Activated B cell treated with CpG ODN at 0.5 μM for 24 hours (primary cell): ENCODE measurements around the gene PIK3CG. TPM values are rescaled to one million over a fixed set of nuclear protein-coding genes. Genes with fewer than 3 reads are reported as not detected.
"Not testable (repeated sequence)": the region's sequence is repeated elsewhere in the genome, so short reads cannot be mapped to it uniquely, and the experiment has no call there.

Experiments used
- ATAC-seq: fragments of 200-7000 bp; cut with Tn5 transposase; one replicate; pipeline ENCODE4 v1.10.0; 2021; ENCODE audit warnings: low read depth, mild to moderate bottlenecking, moderate library complexity
- CTCF ChIA-PET: fragments of 350-600 bp; sonication (Branson Sonifier 250); formaldehyde crosslinking; loops from one replicate; lab custom pipeline; 2021; ENCODE audit warnings: antibody characterized with exemption; lab: Charles Lee
- POLR2A ChIA-PET: fragments of 350-600 bp; sonication (Branson Sonifier 250); formaldehyde crosslinking; loops from one replicate; lab custom pipeline; 2021; ENCODE audit warnings: antibody characterized with exemption; lab: Charles Lee
- DNase-seq: peaks from one replicate; pipeline ENCODE4 v3.0.0; 2022
- H3K27ac Mint-ChIP-seq: one replicate; pipeline ENCODE4 v1.8.0; 2020; ENCODE audit warnings: mixed read lengths
- H3K27me3 Mint-ChIP-seq: one replicate; pipeline ENCODE4 v1.8.0; 2021; ENCODE audit warnings: mixed read lengths
- H3K36me3 Mint-ChIP-seq: one replicate; pipeline ENCODE4 v1.8.0; 2021; ENCODE audit warnings: low read depth, mixed read lengths
- H3K4me1 Mint-ChIP-seq: one replicate; pipeline ENCODE4 v1.8.0; 2021; ENCODE audit warnings: mixed read lengths
- H3K4me3 Mint-ChIP-seq: one replicate; pipeline ENCODE4 v1.8.0; 2020; ENCODE audit warnings: mild to moderate bottlenecking, mixed read lengths
- H3K9me3 Mint-ChIP-seq: one replicate; pipeline ENCODE4 v1.8.0; 2020; ENCODE audit warnings: mixed read lengths
- intact Hi-C: fragments of 100-400 bp; cut with micrococcal nuclease; formaldehyde crosslinking; loops from one replicate; pipeline ENCODE4 v1.15.1; 2024
- total RNA-seq: library from RNA; stranded (reverse); gene quantifications from 2 replicates; pipeline ENCODE4 v1.2.3, GENCODE V29; 2022
- TF ChIP-seq, protein P1 (sequence below): fragments of 200-600 bp; IDR thresholded peaks from one replicate; pipeline ENCODE4 v1.8.0; 2022; ENCODE audit warnings: antibody characterized with exemption, mild to moderate bottlenecking

Gene PIK3CG
- total RNA-seq, 1 donor from 2014 or later, result 63.6 TPM

DNA sequence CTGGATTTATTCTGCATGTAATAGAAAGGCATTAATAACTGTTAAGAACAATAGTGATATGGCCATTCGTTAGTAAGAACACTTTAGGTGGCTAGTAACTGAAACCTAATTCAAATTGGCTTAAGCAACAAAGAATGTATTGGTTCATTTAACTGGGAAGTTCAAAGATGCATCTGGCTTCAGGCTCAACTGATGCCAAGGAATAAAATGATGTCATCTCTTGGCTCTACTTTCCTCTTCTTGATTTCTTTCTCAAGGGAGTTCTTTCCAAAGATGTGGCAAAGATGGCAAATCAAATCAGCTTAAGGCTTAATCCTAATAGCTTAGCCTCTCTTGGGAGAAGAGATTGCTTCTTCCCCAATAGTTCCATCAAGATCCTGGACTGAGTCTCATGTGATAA is 51.6 kb downstream of the PIK3CG start:
- DNase-seq (no peak), ATAC-seq (no peak)
- TF ChIP-seq, protein P1, sequence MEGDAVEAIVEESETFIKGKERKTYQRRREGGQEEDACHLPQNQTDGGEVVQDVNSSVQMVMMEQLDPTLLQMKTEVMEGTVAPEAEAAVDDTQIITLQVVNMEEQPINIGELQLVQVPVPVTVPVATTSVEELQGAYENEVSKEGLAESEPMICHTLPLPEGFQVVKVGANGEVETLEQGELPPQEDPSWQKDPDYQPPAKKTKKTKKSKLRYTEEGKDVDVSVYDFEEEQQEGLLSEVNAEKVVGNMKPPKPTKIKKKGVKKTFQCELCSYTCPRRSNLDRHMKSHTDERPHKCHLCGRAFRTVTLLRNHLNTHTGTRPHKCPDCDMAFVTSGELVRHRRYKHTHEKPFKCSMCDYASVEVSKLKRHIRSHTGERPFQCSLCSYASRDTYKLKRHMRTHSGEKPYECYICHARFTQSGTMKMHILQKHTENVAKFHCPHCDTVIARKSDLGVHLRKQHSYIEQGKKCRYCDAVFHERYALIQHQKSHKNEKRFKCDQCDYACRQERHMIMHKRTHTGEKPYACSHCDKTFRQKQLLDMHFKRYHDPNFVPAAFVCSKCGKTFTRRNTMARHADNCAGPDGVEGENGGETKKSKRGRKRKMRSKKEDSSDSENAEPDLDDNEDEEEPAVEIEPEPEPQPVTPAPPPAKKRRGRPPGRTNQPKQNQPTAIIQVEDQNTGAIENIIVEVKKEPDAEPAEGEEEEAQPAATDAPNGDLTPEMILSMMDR, result no peak
- Mint-ChIP-seq H3K27ac (no peak overlapping the region), H3K36me3 (peaks cover 7% of the 10 kb centered on the region), H3K9me3 (peaks cover 11% of the 10 kb centered on the region), H3K4me3 (no peak overlapping the region), H3K27me3 (no peaks in the 10 kb centered on the region), H3K4me1 (no peaks in the 10 kb centered on the region)
- CTCF ChIA-PET, result no interaction called here
- POLR2A ChIA-PET, result interaction anchor here (1.2 kb wide), 1 partner anchor 252 kb away, joined by 4 read pairs; the partner anchor contains the start of gene HBP1
- intact Hi-C loops, result no loop called here

- no peak overlapping the region for H3K4me3 Mint-ChIP-seq
- H3K27ac Mint-ChIP-seq, result no peak overlapping the region
- ATAC-seq, result no peak
- TF ChIP-seq, protein P1, result no peak
- DNase-seq, result no peak
- ChIA-PET POLR2A (interaction anchor here (1.1 kb wide), 1 partner anchor 24 kb away, joined by 3 read pairs; no protein-coding TSS in a partner anchor), CTCF (no interaction called here)
- H3K27me3 Mint-ChIP-seq, result no peaks in the 10 kb centered on the region
- no peaks in the 10 kb centered on the region for H3K4me1 Mint-ChIP-seq
- intact Hi-C loops, result no loop called here
- peaks cover 18% of the 10 kb centered on the region for H3K9me3 Mint-ChIP-seq
- H3K36me3 Mint-ChIP-seq, result peaks cover 7% of the 10 kb centered on the region
Observed at GRCh38 chr7:106918991-106919390, 53.9 kb downstream of the PIK3CG start.

- intact Hi-C loops, H3K36me3 Mint-ChIP-seq, H3K4me1 Mint-ChIP-seq, POLR2A ChIA-PET, H3K4me3 Mint-ChIP-seq, H3K27me3 Mint-ChIP-seq, H3K27ac Mint-ChIP-seq, CTCF ChIA-PET, DNase-seq, ATAC-seq: not testable (repeated sequence)
- H3K9me3 Mint-ChIP-seq, result peaks cover 18% of the 10 kb centered on the region
Observed at GRCh38 chr7:106924468-106924867, 59.4 kb downstream of the PIK3CG start.

DNA sequence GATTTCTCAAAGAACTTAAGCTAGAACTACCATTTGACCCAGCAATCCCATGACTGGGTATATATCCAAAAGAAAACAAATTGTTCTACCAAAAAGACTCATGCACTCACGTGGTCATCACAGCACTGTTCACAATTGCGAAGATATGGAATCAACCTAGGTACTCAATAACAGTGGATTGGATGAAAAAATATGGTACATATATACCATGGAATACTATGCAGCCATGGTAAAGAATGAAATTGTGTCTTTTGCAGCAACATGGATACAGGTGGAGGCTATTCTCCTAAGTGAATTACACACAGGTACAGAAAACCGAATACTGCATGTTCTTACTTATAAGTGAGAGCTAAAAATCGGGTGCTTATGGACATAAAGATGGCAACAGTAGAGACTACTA is 61.8 kb downstream of the PIK3CG start:
- no peak for ATAC-seq
- H3K27me3 Mint-ChIP-seq, result no peaks in the 10 kb centered on the region
- no peak overlapping the region for H3K27ac Mint-ChIP-seq
- DNase-seq, result no peak
- peaks cover 8% of the 10 kb centered on the region for H3K9me3 Mint-ChIP-seq
- POLR2A ChIA-PET, result no interaction called here
- CTCF ChIA-PET, result no interaction called here
- H3K4me1 Mint-ChIP-seq, result peaks cover 5% of the 10 kb centered on the region
- H3K4me3 Mint-ChIP-seq, result no peak overlapping the region
- intact Hi-C loops, result no loop called here
- no peaks in the 10 kb centered on the region for H3K36me3 Mint-ChIP-seq
- TF ChIP-seq, protein P1, result no peak

GRCh38 chr7:106927536-106927935 is 62.5 kb downstream of the PIK3CG start:
- TF ChIP-seq, protein P1, result no peak
- Mint-ChIP-seq H3K4me3 (no peak overlapping the region), H3K36me3 (no peaks in the 10 kb centered on the region), H3K27ac (no peak overlapping the region), H3K27me3 (no peaks in the 10 kb centered on the region), H3K9me3 (peaks cover 3% of the 10 kb centered on the region), H3K4me1 (peaks cover 5% of the 10 kb centered on the region)
- ATAC-seq (no peak), DNase-seq (no peak)
- intact Hi-C loops, result no loop called here
- POLR2A ChIA-PET, result interaction anchor here (0.5 kb wide), 1 partner anchor 147 kb away, joined by 5 read pairs; no protein-coding TSS in a partner anchor
- CTCF ChIA-PET, result no interaction called here

DNA sequence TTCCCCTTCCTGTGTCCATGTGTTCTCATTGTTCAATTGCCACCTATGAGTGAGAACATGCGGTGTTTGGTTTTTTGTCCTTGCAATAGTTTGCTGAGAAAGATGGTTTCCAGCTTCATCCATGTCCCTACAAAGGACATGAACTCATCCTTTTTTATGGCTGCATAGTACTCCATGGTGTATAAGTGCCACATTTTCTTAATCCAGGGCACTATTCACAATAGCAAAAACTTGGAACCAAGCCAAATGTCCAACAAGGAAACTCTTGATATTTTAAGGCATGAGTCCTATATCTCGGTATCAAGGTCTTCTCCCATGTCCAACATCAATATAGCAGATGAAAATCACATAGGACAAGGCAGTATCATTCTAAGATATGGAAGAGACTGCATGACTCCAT is 64.5 kb downstream of the PIK3CG start:
- ATAC-seq, DNase-seq, intact Hi-C loops, H3K27ac Mint-ChIP-seq, POLR2A ChIA-PET, H3K4me1 Mint-ChIP-seq, H3K4me3 Mint-ChIP-seq, CTCF ChIA-PET, H3K27me3 Mint-ChIP-seq, H3K9me3 Mint-ChIP-seq, H3K36me3 Mint-ChIP-seq: not testable (repeated sequence)
